Testis (tissue), 2 donors: Measurements from ENCODE around the gene DIS3L2.

Experiments
- CTCF ChIP-seq, 3 experiments: fragments of 450-650 bp in 2 of 3; fragments of 200-600 bp in 1 of 3; sonication (generic) in 1 of 3; IDR thresholded peaks; one replicate each; pipeline ENCODE4 v1.5.1; 2016 to 2019; ENCODE audit warnings: antibody characterized with exemption in 3 of 3, mild to moderate bottlenecking in 2 of 3, moderate library complexity in 1 of 3
- POLR2A ChIP-seq: fragments of 450-650 bp; IDR thresholded peaks from one replicate; pipeline ENCODE4 v1.6.1; 2017; ENCODE audit warnings: antibody characterized with exemption, mild to moderate bottlenecking, moderate library complexity

GRCh38 chr2:232316461-232317330 is 355.2 kb downstream of the DIS3L2 start:
- TF ChIP-seq CTCF (IDR thresholded peaks at IDR 0.05) (no peak), POLR2A (no peak)
